Cerebellar nuclear complex (tissue), 1 donor: Measurements from ENCODE around the gene RAB30.
"Not testable (repeated sequence)": the region's sequence is repeated elsewhere in the genome, so short reads cannot be mapped to it uniquely, and the experiment has no call there.

Experiments
- DNase-seq, 2 experiments: peaks; one replicate each; lab custom pipeline; 2025; lab: John Stamatoyannopoulos, UW

RAB30 gene

GRCh38 chr11:83009999-83010398 lies 61.7 kb downstream of the RAB30 start:
- no peak for DNase-seq

GRCh38 chr11:83009136-83009535 lies 62.6 kb downstream of the RAB30 start:
- not testable (repeated sequence) for DNase-seq

GRCh38 chr11:83008581-83008923 lies 63.1 kb downstream of the RAB30 start:
- DNase-seq = no peak

- DNase-seq = no peak
Observed at GRCh38 chr11:83007909-83008580, 63.7 kb downstream of the RAB30 start.

GRCh38 chr11:83007477-83007876 lies 64.2 kb downstream of the RAB30 start:
- no peak for DNase-seq

GRCh38 chr11:83006877-83007330 lies 64.8 kb downstream of the RAB30 start:
- DNase-seq = no peak

GRCh38 chr11:83004746-83005556 lies 66.7 kb downstream of the RAB30 start:
- DNase-seq = no peak

- no peak for DNase-seq
Observed at GRCh38 chr11:83002522-83002921, 69.2 kb downstream of the RAB30 start.

- no peak for DNase-seq
Observed at GRCh38 chr11:83002053-83002452, 69.6 kb downstream of the RAB30 start.

- no peak for DNase-seq
Observed at GRCh38 chr11:83000381-83000780, 71.3 kb downstream of the RAB30 start.

- no peak for DNase-seq
Observed at GRCh38 chr11:82999232-82999631, 72.5 kb downstream of the RAB30 start.

- no peak for DNase-seq
Observed at GRCh38 chr11:82998697-82999096, 73.0 kb downstream of the RAB30 start.

GRCh38 chr11:82996966-82997606 lies 74.6 kb downstream of the RAB30 start:
- DNase-seq = no peak

GRCh38 chr11:82995754-82996398 lies 75.8 kb downstream of the RAB30 start:
- DNase-seq = no peak

GRCh38 chr11:82995235-82995634 lies 76.5 kb downstream of the RAB30 start:
- DNase-seq = no peak

- no peak for DNase-seq
Observed at GRCh38 chr11:82994604-82995230, 77.0 kb downstream of the RAB30 start.

GRCh38 chr11:82992223-82992622 lies 79.5 kb downstream of the RAB30 start:
- DNase-seq = no peak

- DNase-seq = no peak
Observed at GRCh38 chr11:82989628-82990404, 81.9 kb downstream of the RAB30 start.

- DNase-seq = no peak
Observed at GRCh38 chr11:82988936-82989627, 82.6 kb downstream of the RAB30 start.

- DNase-seq = no peak
Observed at GRCh38 chr11:82987997-82988396, 83.7 kb downstream of the RAB30 start.

- DNase-seq = no peak
Observed at GRCh38 chr11:82986446-82986845, 85.3 kb downstream of the RAB30 start.
